Measurements from ENCODE around the gene CAMK2D.

Gene CAMK2D

DNA sequence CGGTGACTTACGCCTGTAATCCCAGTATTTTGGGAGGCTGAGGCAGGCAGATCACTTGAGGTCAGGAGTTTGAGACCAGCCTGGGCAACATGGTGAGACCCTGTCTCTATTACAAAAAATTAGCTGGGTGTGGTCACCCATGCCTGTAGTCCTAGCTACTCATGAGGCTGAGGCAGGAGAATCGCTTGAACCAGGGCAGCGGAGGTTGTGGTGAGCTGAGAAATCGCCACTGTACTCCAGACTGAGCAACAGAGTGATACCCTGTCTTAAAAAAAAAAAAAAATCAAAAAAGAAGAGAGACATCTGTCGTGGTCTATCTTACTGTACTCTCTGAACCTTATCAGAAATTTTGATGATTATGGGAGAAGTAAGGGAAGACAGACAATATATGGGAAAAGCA lies 144.3 kb downstream of the CAMK2D start:
- Histone ChIP-seq H3K36me3 (ENCODE audit: insufficient read depth, low read length) (peaks cover 2% of the 10 kb centered on the region), H3K4me2 (ENCODE audit: low read length) (no peak overlapping the region), H3K9ac (ENCODE audit: low read depth, low read length) (no peak overlapping the region), H3K4me3 (ENCODE audit: low read length) (no peak overlapping the region), H3K9me3 (replicated peaks; ENCODE audit: low read length) (no peaks in the 10 kb centered on the region), H3K27me3 (ENCODE audit: control insufficient read depth, insufficient read depth, low read length) (no peaks in the 10 kb centered on the region), H3K4me1 (ENCODE audit: control insufficient read depth, insufficient read depth, low read length) (peaks cover 18% of the 10 kb centered on the region)

DNA sequence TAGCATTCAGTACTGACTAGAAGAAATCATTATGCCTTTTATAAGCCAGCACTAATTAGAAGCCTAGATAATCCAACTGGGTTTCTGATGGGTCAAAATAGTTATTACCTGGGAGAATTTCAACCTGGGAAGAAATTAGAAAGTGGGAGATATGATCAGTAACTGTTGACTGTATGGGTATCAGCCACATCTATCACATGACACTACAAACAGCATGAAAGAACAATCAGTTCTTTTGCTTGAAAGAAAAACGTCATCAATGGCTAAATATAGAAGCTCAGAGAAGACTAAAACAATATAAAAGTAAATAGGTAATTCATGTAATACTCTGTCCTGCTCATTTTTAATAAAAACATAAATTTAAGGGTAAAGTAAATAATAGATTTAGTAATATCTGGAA lies 145.1 kb downstream of the CAMK2D start:
- H3K4me1 ChIP-seq (ENCODE audit: control insufficient read depth, insufficient read depth, low read length): peaks cover 18% of the 10 kb centered on the region
- H3K36me3 ChIP-seq (ENCODE audit: insufficient read depth, low read length): peaks cover 2% of the 10 kb centered on the region
- no peak overlapping the region for H3K4me2 ChIP-seq (ENCODE audit: low read length)
- no peak overlapping the region for H3K4me3 ChIP-seq (ENCODE audit: low read length)
- no peak overlapping the region for H3K9ac ChIP-seq (ENCODE audit: low read depth, low read length)
- H3K27me3 ChIP-seq (ENCODE audit: control insufficient read depth, insufficient read depth, low read length): no peaks in the 10 kb centered on the region
- no peaks in the 10 kb centered on the region for H3K9me3 ChIP-seq (replicated peaks; ENCODE audit: low read length)

DNA sequence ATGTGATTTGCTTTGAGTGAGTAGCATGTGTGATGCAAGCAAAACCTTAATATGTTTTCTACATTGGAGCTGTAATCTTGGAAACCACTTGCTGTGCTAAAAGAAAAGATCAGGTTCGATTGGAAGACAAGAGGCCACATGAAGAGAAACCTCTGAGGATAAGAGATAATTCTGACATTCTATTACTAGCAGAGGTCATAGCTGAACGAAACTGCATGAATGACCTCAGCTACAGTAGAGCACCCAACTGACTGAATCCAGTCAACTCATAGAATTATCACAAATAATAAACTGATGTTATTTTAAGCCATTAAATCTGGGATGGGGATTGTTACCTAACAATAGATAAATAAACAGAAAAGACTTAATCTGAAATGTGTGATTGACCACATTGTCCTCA lies 147.1 kb downstream of the CAMK2D start:
- no peak overlapping the region for H3K9ac ChIP-seq (ENCODE audit: low read depth, low read length)
- H3K9me3 ChIP-seq (replicated peaks; ENCODE audit: low read length): no peaks in the 10 kb centered on the region
- H3K36me3 ChIP-seq (ENCODE audit: insufficient read depth, low read length): peaks cover 2% of the 10 kb centered on the region
- peaks cover 18% of the 10 kb centered on the region for H3K4me1 ChIP-seq (ENCODE audit: control insufficient read depth, insufficient read depth, low read length)
- no peak overlapping the region for H3K4me2 ChIP-seq (ENCODE audit: low read length)
- no peaks in the 10 kb centered on the region for H3K27me3 ChIP-seq (ENCODE audit: control insufficient read depth, insufficient read depth, low read length)
- no peak overlapping the region for H3K4me3 ChIP-seq (ENCODE audit: low read length)

DNA sequence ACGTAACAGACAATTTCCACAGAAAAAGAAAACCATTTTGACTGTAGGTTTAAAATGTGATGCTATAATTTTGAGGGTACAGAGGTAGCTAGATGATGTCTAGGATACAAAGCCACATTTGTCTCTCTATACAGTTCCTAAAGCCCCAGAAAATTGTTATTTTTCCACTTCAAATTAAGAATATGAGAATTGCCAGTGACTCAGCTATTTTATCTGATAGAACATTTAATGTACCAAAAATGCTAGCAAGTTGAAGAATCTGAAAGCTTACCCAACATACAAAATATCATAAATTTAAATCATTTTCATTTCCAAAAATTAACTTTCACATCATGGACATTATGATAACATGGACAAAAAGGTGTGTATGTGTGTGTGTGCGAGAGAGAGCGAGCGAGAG lies 148.0 kb downstream of the CAMK2D start:
- Histone ChIP-seq H3K9ac (ENCODE audit: low read depth, low read length) (no peak overlapping the region), H3K27me3 (ENCODE audit: control insufficient read depth, insufficient read depth, low read length) (no peaks in the 10 kb centered on the region), H3K4me2 (ENCODE audit: low read length) (no peak overlapping the region), H3K36me3 (ENCODE audit: insufficient read depth, low read length) (peaks cover 2% of the 10 kb centered on the region), H3K4me3 (ENCODE audit: low read length) (no peak overlapping the region), H3K4me1 (ENCODE audit: control insufficient read depth, insufficient read depth, low read length) (peaks cover 18% of the 10 kb centered on the region), H3K9me3 (replicated peaks; ENCODE audit: low read length) (no peaks in the 10 kb centered on the region)

DNA sequence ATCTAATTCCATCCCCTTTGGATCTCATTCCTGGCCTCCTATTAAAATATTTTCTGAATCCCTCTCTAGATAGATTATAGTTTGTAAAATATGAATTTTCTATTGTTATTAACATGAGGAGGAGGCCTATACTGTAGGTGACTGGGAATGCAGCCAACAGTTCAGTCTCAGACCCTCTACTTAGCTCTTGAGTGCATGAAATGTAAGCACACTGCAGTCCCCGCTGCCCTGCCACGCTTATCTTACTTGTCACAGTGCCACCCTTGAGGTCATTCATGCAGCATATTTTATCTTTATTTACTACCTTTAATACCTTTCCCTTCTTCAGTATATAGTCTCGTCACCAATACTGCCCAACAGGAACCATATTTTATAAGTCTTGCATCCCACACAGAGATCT lies 151.0 kb downstream of the CAMK2D start:
- Histone ChIP-seq H3K9me3 (replicated peaks; ENCODE audit: low read length) (no peaks in the 10 kb centered on the region), H3K36me3 (ENCODE audit: insufficient read depth, low read length) (peaks cover 6% of the 10 kb centered on the region), H3K9ac (ENCODE audit: low read depth, low read length) (no peak overlapping the region), H3K4me3 (ENCODE audit: low read length) (no peak overlapping the region), H3K4me1 (ENCODE audit: control insufficient read depth, insufficient read depth, low read length) (peaks cover 9% of the 10 kb centered on the region), H3K4me2 (ENCODE audit: low read length) (no peak overlapping the region), H3K27me3 (ENCODE audit: control insufficient read depth, insufficient read depth, low read length) (no peaks in the 10 kb centered on the region)

DNA sequence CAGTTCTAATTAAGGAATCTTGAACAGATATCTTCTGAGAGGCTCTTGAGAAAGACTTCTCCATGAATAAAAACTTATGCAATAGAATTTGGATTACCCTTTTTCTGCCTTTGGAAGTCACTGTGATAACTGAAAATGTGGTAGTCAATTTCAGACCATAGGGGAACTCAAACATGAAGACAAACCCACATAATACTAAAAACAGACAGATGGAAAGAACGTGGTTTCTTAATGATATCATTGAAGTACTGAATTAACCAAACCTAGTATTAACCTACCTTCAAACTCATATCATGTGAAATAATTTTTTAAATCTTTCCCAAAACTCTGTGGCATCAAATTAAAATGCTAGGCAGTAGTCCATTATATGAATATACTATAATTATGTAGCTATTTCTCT lies 153.5 kb downstream of the CAMK2D start:
- Histone ChIP-seq H3K9me3 (replicated peaks; ENCODE audit: low read length) (no peaks in the 10 kb centered on the region), H3K4me3 (ENCODE audit: low read length) (no peak overlapping the region), H3K4me1 (ENCODE audit: control insufficient read depth, insufficient read depth, low read length) (peaks cover 11% of the 10 kb centered on the region), H3K27me3 (ENCODE audit: control insufficient read depth, insufficient read depth, low read length) (no peaks in the 10 kb centered on the region), H3K4me2 (ENCODE audit: low read length) (no peak overlapping the region), H3K36me3 (ENCODE audit: insufficient read depth, low read length) (peaks cover 4% of the 10 kb centered on the region), H3K9ac (ENCODE audit: low read depth, low read length) (no peak overlapping the region)

DNA sequence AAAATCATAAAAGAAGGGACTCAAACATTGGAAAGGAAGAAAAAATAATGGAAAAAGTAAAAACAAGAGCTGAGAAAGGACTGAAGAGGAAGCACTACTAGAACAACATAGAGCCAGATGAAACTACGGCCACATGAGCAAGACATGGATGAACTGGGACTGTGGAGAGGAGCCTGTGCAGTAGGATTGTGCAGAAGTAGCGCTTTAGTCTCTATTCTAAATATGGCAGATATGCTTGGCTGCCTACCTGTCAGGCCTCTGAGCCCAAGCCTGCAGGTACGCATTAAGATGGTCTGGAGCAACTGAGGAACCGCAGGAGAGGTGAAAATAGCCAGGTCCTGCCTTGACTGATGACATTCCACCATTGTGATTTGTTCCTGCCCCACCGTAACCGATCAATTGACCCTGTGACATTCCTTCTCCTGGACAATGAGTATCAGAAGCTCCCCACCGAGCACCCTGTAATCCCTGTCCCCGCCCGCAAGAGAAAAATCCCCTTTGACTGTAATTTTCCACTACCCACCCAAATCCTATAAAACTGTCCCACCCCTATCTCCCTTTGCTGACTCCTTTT lies 154.3 kb downstream of the CAMK2D start:
- H3K27me3 ChIP-seq (ENCODE audit: control insufficient read depth, insufficient read depth, low read length): no peaks in the 10 kb centered on the region
- H3K4me1 ChIP-seq (ENCODE audit: control insufficient read depth, insufficient read depth, low read length): peaks cover 11% of the 10 kb centered on the region
- H3K9me3 ChIP-seq (replicated peaks; ENCODE audit: low read length): no peaks in the 10 kb centered on the region
- H3K4me2 ChIP-seq (ENCODE audit: low read length): no peak overlapping the region
- no peak overlapping the region for H3K9ac ChIP-seq (ENCODE audit: low read depth, low read length)
- H3K36me3 ChIP-seq (ENCODE audit: insufficient read depth, low read length): peaks cover 4% of the 10 kb centered on the region
- no peak overlapping the region for H3K4me3 ChIP-seq (ENCODE audit: low read length)

DNA sequence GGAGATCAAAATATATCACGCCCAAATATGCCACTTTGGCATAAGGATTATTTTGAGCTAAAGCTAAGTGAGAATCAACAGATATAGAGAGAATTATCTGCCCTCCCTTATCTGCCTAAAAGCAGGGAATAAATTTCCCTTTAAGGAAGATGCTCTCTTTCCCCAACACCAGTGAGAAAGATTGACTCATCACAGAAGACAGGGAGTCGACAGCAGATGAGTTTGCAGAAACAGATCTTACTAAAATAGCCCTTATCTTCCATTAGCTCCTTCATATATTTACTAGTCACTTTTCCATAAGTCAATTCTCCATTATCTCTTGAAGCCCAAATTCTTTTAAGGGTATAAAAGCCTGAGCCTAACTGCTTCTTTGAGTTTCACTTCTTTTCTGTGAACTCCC lies 156.6 kb downstream of the CAMK2D start:
- Histone ChIP-seq H3K36me3 (ENCODE audit: insufficient read depth, low read length) (peaks cover 4% of the 10 kb centered on the region), H3K27me3 (ENCODE audit: control insufficient read depth, insufficient read depth, low read length) (no peaks in the 10 kb centered on the region), H3K4me1 (ENCODE audit: control insufficient read depth, insufficient read depth, low read length) (peaks cover 11% of the 10 kb centered on the region), H3K4me2 (ENCODE audit: low read length) (no peak overlapping the region), H3K9me3 (replicated peaks; ENCODE audit: low read length) (no peaks in the 10 kb centered on the region), H3K4me3 (ENCODE audit: low read length) (no peak overlapping the region), H3K9ac (ENCODE audit: low read depth, low read length) (no peak overlapping the region)

DNA sequence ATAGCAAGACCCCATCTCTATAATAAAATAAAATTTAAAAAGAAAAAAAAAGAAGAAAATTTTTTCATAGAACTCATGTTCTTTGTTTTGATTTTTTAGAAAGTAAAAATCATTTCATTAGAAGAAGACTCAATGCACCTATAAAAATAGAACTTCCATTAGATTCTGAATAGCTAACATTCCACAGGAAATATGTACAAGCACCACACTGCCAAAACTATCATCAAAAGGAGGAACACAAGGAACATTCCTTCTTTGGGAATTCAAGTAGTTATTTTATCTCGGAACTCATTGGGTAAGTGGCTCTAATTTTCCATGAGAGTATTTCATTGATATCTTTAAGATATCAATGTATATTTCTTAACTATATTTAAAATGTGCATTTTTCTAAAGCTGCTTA lies 157.6 kb downstream of the CAMK2D start:
- Histone ChIP-seq H3K4me1 (ENCODE audit: control insufficient read depth, insufficient read depth, low read length) (peaks cover 11% of the 10 kb centered on the region), H3K4me3 (ENCODE audit: low read length) (no peak overlapping the region), H3K9ac (ENCODE audit: low read depth, low read length) (no peak overlapping the region), H3K36me3 (ENCODE audit: insufficient read depth, low read length) (peaks cover 4% of the 10 kb centered on the region), H3K27me3 (ENCODE audit: control insufficient read depth, insufficient read depth, low read length) (no peaks in the 10 kb centered on the region), H3K9me3 (replicated peaks; ENCODE audit: low read length) (no peaks in the 10 kb centered on the region), H3K4me2 (ENCODE audit: low read length) (no peak overlapping the region)

DNA sequence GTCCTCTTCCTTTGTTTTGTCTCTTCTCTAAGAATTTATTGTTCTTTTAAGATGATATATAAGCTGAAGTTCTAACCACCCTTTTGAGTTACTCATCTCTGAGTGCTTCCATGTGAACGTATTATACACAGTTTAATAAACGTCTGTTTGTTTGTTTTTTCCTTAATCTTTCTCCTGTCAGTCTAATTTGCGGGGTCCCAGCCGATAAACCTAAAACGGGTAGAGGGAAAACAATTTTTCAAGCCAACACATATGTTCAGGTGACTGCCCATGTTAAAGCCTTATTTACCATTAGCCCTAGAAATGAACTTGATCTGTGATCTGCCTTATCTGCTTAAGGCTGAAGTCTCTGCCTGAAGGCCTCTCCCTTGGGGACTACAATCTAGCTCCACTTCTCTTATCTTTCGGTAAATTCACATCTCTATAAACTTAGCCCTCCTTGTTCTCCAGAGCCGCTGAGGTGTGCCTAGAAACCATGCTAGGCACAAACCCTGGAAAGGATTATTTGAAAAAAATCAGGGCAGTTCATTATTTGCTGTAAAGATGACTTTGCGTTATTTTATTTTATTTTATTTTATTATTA lies 158.8 kb downstream of the CAMK2D start:
- H3K4me3 ChIP-seq (ENCODE audit: low read length): no peak overlapping the region
- no peak overlapping the region for H3K4me2 ChIP-seq (ENCODE audit: low read length)
- H3K4me1 ChIP-seq (ENCODE audit: control insufficient read depth, insufficient read depth, low read length): peaks cover 11% of the 10 kb centered on the region
- no peaks in the 10 kb centered on the region for H3K9me3 ChIP-seq (replicated peaks; ENCODE audit: low read length)
- H3K9ac ChIP-seq (ENCODE audit: low read depth, low read length): no peak overlapping the region
- H3K36me3 ChIP-seq (ENCODE audit: insufficient read depth, low read length): peaks cover 4% of the 10 kb centered on the region
- no peaks in the 10 kb centered on the region for H3K27me3 ChIP-seq (ENCODE audit: control insufficient read depth, insufficient read depth, low read length)

DNA sequence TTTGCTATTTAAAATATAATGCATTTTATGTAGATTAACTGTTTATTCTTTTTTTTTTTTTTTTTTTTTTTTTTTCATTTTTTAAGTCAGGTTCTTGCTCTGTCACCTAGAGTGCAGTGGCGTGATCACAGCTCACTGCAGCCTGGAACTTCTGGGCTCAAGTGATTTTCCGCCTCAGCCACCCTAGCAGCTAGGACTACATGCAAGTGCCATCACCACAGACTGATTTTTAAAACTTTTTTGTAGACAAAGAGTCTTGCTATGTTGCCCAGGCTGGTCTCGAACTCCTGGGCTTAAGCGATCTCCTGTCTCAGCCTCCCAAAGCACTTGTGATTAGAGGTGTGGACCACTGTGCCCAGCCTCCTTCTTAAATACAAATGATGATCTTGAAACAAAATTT lies 159.9 kb downstream of the CAMK2D start:
- Histone ChIP-seq H3K9ac (ENCODE audit: low read depth, low read length) (no peak overlapping the region), H3K27me3 (ENCODE audit: control insufficient read depth, insufficient read depth, low read length) (no peaks in the 10 kb centered on the region), H3K4me1 (ENCODE audit: control insufficient read depth, insufficient read depth, low read length) (peaks cover 11% of the 10 kb centered on the region), H3K4me3 (ENCODE audit: low read length) (no peak overlapping the region), H3K4me2 (ENCODE audit: low read length) (no peak overlapping the region), H3K9me3 (replicated peaks; ENCODE audit: low read length) (no peaks in the 10 kb centered on the region), H3K36me3 (ENCODE audit: insufficient read depth, low read length) (no peaks in the 10 kb centered on the region)

DNA sequence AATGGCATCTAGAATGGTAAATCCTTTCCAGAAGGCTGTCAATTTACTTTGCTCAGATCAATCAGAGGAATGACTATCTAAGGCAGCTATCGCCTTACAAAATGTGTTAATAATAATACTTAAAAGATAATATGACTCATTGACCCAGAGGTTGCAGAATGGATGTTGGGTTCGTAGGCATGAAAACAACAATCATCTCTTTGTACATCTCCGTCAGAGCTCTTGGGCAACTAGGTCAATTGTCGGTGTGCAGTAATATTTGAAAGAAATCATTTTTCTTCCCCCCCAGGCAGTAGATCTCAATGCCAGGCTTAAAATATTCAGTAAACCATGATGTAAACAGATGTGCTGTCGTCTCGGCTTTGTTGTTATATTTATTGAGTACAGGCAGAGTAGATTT lies 165.1 kb downstream of the CAMK2D start:
- Histone ChIP-seq H3K27me3 (ENCODE audit: control insufficient read depth, insufficient read depth, low read length) (no peaks in the 10 kb centered on the region), H3K4me3 (ENCODE audit: low read length) (no peak overlapping the region), H3K4me2 (ENCODE audit: low read length) (no peak overlapping the region), H3K36me3 (ENCODE audit: insufficient read depth, low read length) (no peaks in the 10 kb centered on the region), H3K9ac (ENCODE audit: low read depth, low read length) (no peak overlapping the region), H3K4me1 (ENCODE audit: control insufficient read depth, insufficient read depth, low read length) (no peaks in the 10 kb centered on the region), H3K9me3 (replicated peaks; ENCODE audit: low read length) (no peaks in the 10 kb centered on the region)
